CD4-positive, alpha-beta T cell (primary cell): Measurements from ENCODE around the gene UBXN7. TPM values are rescaled to one million over a fixed set of nuclear protein-coding genes. Genes with fewer than 3 reads are reported as not detected.

Experiments used
- ATAC-seq: fragments of 200-7000 bp; cut with Tn5 transposase; one replicate; pipeline ENCODE4 v1.10.0; 2022; ENCODE audit warnings: mild to moderate bottlenecking; ENCODE audit not compliant: poor library complexity
- CTCF ChIA-PET: fragments of 350-600 bp; sonication (Branson Sonifier 250); formaldehyde crosslinking; loops from one replicate; lab custom pipeline; 2021; ENCODE audit warnings: antibody characterized with exemption, inconsistent platforms; lab: Charles Lee
- POLR2A ChIA-PET: fragments of 350-600 bp; sonication (Branson Sonifier 250); formaldehyde crosslinking; loops from one replicate; lab custom pipeline; 2021; ENCODE audit warnings: antibody characterized with exemption, inconsistent platforms; lab: Charles Lee
- DNase-seq, 14 experiments: peaks; one replicate each; pipeline ENCODE4 v3.0.0-alpha.2; 2013 to 2020; ENCODE audit warnings: mixed read lengths in 2 of 14
- H3K27ac ChIP-seq, 2 donors: one replicate each; pipeline versions ENCODE4 v1.5.1 to v1.7.0; 2013; ENCODE audit warnings: low read length in 2 of 2, low read depth in 1 of 2, mild to moderate bottlenecking in 1 of 2
- H3K27me3 ChIP-seq, 2 experiments: 1 replicate in 1 of 2; 2 replicates in 1 of 2; pipeline versions ENCODE4 v1.6.1 to v1.7.0; 2013; ENCODE audit warnings: low read length in 2 of 2, control low read depth in 1 of 2, mild to moderate bottlenecking in 1 of 2, moderate library complexity in 1 of 2; ENCODE audit not compliant: insufficient read depth in 2 of 2, control insufficient read depth in 1 of 2
- H3K36me3 ChIP-seq: one replicate; pipeline ENCODE4 v1.6.1; 2013; ENCODE audit warnings: low read length, control low read depth; ENCODE audit not compliant: insufficient read depth
- H3K4me1 ChIP-seq: one replicate; pipeline ENCODE4 v1.6.1; 2013; ENCODE audit warnings: low read length, control low read depth; ENCODE audit not compliant: insufficient read depth
- H3K4me3 ChIP-seq: one replicate; pipeline ENCODE4 v1.5.1; 2013; ENCODE audit warnings: mild to moderate bottlenecking, low read length, moderate library complexity
- H3K9me3 ChIP-seq, 2 experiments: 1 replicate in 1 of 2; 2 replicates in 1 of 2; pipeline versions ENCODE4 v1.6.1 to v1.7.0; 2013; ENCODE audit warnings: low read length in 2 of 2, mild to moderate bottlenecking in 2 of 2, control low read depth in 1 of 2, moderate library complexity in 1 of 2; ENCODE audit not compliant: control insufficient read depth in 1 of 2, insufficient read depth in 1 of 2
- H3K27ac Mint-ChIP-seq: one replicate; pipeline ENCODE4 v1.8.0; 2020; ENCODE audit warnings: mixed read lengths
- H3K27me3 Mint-ChIP-seq: one replicate; pipeline ENCODE4 v1.8.0; 2021; ENCODE audit warnings: mixed read lengths
- H3K36me3 Mint-ChIP-seq: one replicate; pipeline ENCODE4 v1.8.0; 2021; ENCODE audit warnings: low read depth, mixed read lengths
- H3K4me1 Mint-ChIP-seq: one replicate; pipeline ENCODE4 v1.8.0; 2021; ENCODE audit warnings: low read depth, mixed read lengths
- H3K4me3 Mint-ChIP-seq: one replicate; pipeline ENCODE4 v1.8.0; 2020; ENCODE audit warnings: mild to moderate bottlenecking, mixed read lengths
- H3K9me3 Mint-ChIP-seq: one replicate; pipeline ENCODE4 v1.8.0; 2020; ENCODE audit warnings: mixed read lengths
- CTCF ChIP-seq: fragments of 200-600 bp; IDR thresholded peaks from one replicate; pipeline ENCODE4 v1.8.0; 2022; ENCODE audit warnings: antibody characterized with exemption, mild to moderate bottlenecking
- intact Hi-C, 2 experiments: fragments of 100-400 bp; cut with DNase I in 1 of 2; cut with micrococcal nuclease in 1 of 2; formaldehyde crosslinking; loops; one replicate each; pipeline versions ENCODE4 v1.15.1 to v1.9.0; 2023 to 2025; cut with DNase I, micrococcal nuclease
- total RNA-seq, 174 experiments: library from RNA in 2 of 174; stranded (reverse) in 2 of 174; gene quantifications; one replicate each; pipeline ENCODE4 v1.2.3 and lab custom pipeline; 2021 to 2026

UBXN7 gene
- total RNA-seq, 2 experiments from 2014 or later, result 75.3 to 83.6 TPM

- CTCF ChIA-PET, result interaction anchor here (1.3 kb wide), 1 partner anchor 12 kb away, joined by 3 read pairs; no protein-coding TSS in a partner anchor
- H3K9me3 ChIP-seq, result no peaks in the 10 kb centered on the region
- peaks cover 21% of the 10 kb centered on the region for H3K36me3 Mint-ChIP-seq
- no peaks in the 10 kb centered on the region for H3K27me3 ChIP-seq
- no peaks in the 10 kb centered on the region for H3K36me3 ChIP-seq
- H3K4me3 ChIP-seq, result no peak overlapping the region
- H3K27ac ChIP-seq, result no peak overlapping the region
- intact Hi-C loops, result no loop called here
- POLR2A ChIA-PET, result no interaction called here
- ATAC-seq, result no peak
- peaks cover 70% of the 10 kb centered on the region for H3K4me1 Mint-ChIP-seq
- no peak overlapping the region for H3K4me3 Mint-ChIP-seq
- DNase-seq, result no peak
- peaks cover 24% of the 10 kb centered on the region for H3K4me1 ChIP-seq
- H3K27ac Mint-ChIP-seq, result no peak overlapping the region
- no peaks in the 10 kb centered on the region for H3K9me3 Mint-ChIP-seq
- no peaks in the 10 kb centered on the region for H3K27me3 Mint-ChIP-seq
- no peak for TF ChIP-seq CTCF
These were observed 13.6 kb downstream of the UBXN7 start for GRCh38 chr3:196418601-196419000.

- H3K27ac ChIP-seq, result no peak overlapping the region
- no peaks in the 10 kb centered on the region for H3K9me3 ChIP-seq
- Mint-ChIP-seq H3K4me3 (no peak overlapping the region), H3K9me3 (no peaks in the 10 kb centered on the region), H3K27me3 (no peaks in the 10 kb centered on the region), H3K4me1 (peaks cover 58% of the 10 kb centered on the region), H3K27ac (no peak overlapping the region), H3K36me3 (peaks cover 17% of the 10 kb centered on the region)
- no peaks in the 10 kb centered on the region for H3K4me1 ChIP-seq
- CTCF ChIA-PET, result no interaction called here
- no peaks in the 10 kb centered on the region for H3K36me3 ChIP-seq
- H3K4me3 ChIP-seq, result no peak overlapping the region
- POLR2A ChIA-PET, result no interaction called here
- DNase-seq (no peak), ATAC-seq (no peak)
- no peaks in the 10 kb centered on the region for H3K27me3 ChIP-seq
- intact Hi-C loops, result no loop called here
- TF ChIP-seq CTCF, result no peak
These were observed 17.8 kb downstream of the UBXN7 start for GRCh38 chr3:196414469-196414868.

GRCh38 chr3:196412704-196413103 is 19.5 kb downstream of the UBXN7 start:
- no peak for ATAC-seq
- Mint-ChIP-seq H3K4me1 (peaks cover 55% of the 10 kb centered on the region), H3K27ac (no peak overlapping the region), H3K36me3 (peaks cover 28% of the 10 kb centered on the region), H3K27me3 (no peaks in the 10 kb centered on the region), H3K4me3 (no peak overlapping the region), H3K9me3 (no peaks in the 10 kb centered on the region)
- no peaks in the 10 kb centered on the region for H3K27me3 ChIP-seq
- TF ChIP-seq CTCF, result no peak
- intact Hi-C loops, result no loop called here
- H3K4me1 ChIP-seq, result no peaks in the 10 kb centered on the region
- CTCF ChIA-PET, result interaction anchor here (0.7 to 1.6 kb wide), 2 partner anchors 116 to 889 kb away, joined by 3 read pairs; no protein-coding TSS in a partner anchor
- H3K27ac ChIP-seq, result no peak overlapping the region
- no peaks in the 10 kb centered on the region for H3K36me3 ChIP-seq
- no peak overlapping the region for H3K4me3 ChIP-seq
- no peaks in the 10 kb centered on the region for H3K9me3 ChIP-seq
- DNase-seq, result no peak
- POLR2A ChIA-PET, result interaction anchor here (0.8 to 1.3 kb wide), 2 partner anchors 15 to 19 kb away, joined by 3 read pairs; no protein-coding TSS in a partner anchor
